Activated T-cell treated with anti-CD3 and anti-CD28 coated beads, Interleukin-2, amount 50 U/mL, for 24 hours (primary cell): ENCODE results near the gene APBA2.
A peak's percentile ranks its signal among the peaks of the same experiment; 100 is the strongest.

Source experiments
- DNase-seq: peaks from one replicate; pipeline ENCODE4 v3.0.0-alpha.2; 2020
- H3K27ac Mint-ChIP-seq: 2 replicates; pipeline ENCODE4 v1.8.0; 2020; ENCODE audit warnings: mild to moderate bottlenecking, mixed read lengths
- H3K27me3 Mint-ChIP-seq: 2 replicates; pipeline ENCODE4 v1.8.0; 2020; ENCODE audit warnings: mixed read lengths
- H3K36me3 Mint-ChIP-seq: 2 replicates; pipeline ENCODE4 v1.8.0; 2020; ENCODE audit warnings: low read depth, mixed read lengths
- H3K4me1 Mint-ChIP-seq: 2 replicates; pipeline ENCODE4 v1.8.0; 2020; ENCODE audit warnings: low read depth, mixed read lengths
- H3K4me3 Mint-ChIP-seq: 2 replicates; pipeline ENCODE4 v1.8.0; 2020; ENCODE audit warnings: mild to moderate bottlenecking, moderate library complexity, mixed read lengths
- H3K9me3 Mint-ChIP-seq: 2 replicates; pipeline ENCODE4 v1.8.0; 2020; ENCODE audit warnings: mixed read lengths

APBA2 gene

GRCh38 chr15:29135702-29136646 lies 250.2 kb downstream of the APBA2 start:
- Mint-ChIP-seq H3K9me3 (no peaks in the 10 kb centered on the region), H3K4me1 (peaks cover 9% of the 10 kb centered on the region), H3K27ac (no peak overlapping the region), H3K36me3 (no peaks in the 10 kb centered on the region), H3K27me3 (peaks cover 63% of the 10 kb centered on the region), H3K4me3 (no peak overlapping the region)
- DNase-seq = no peak

GRCh38 chr15:29138260-29138659 lies 252.5 kb downstream of the APBA2 start:
- peaks cover 7% of the 10 kb centered on the region for H3K4me1 Mint-ChIP-seq
- no peaks in the 10 kb centered on the region for H3K36me3 Mint-ChIP-seq
- no peak for DNase-seq
- H3K27me3 Mint-ChIP-seq = peaks cover 70% of the 10 kb centered on the region
- no peak overlapping the region for H3K4me3 Mint-ChIP-seq
- H3K27ac Mint-ChIP-seq = no peak overlapping the region
- no peaks in the 10 kb centered on the region for H3K9me3 Mint-ChIP-seq

- no peak for DNase-seq
- Mint-ChIP-seq H3K4me1 (peaks cover 12% of the 10 kb centered on the region), H3K36me3 (no peaks in the 10 kb centered on the region), H3K27me3 (peaks cover 74% of the 10 kb centered on the region), H3K9me3 (no peaks in the 10 kb centered on the region), H3K27ac (no peak overlapping the region), H3K4me3 (no peak overlapping the region)
Observed at GRCh38 chr15:29139072-29139471, 253.3 kb downstream of the APBA2 start.

GRCh38 chr15:29139540-29140459 lies 254.0 kb downstream of the APBA2 start:
- Mint-ChIP-seq H3K4me3 (no peak overlapping the region), H3K4me1 (peaks cover 13% of the 10 kb centered on the region), H3K27me3 (peaks cover 78% of the 10 kb centered on the region), H3K36me3 (no peaks in the 10 kb centered on the region), H3K27ac (no peak overlapping the region), H3K9me3 (no peaks in the 10 kb centered on the region)
- DNase-seq = peak; percentile 77

- H3K27ac Mint-ChIP-seq = no peak overlapping the region
- no peak overlapping the region for H3K4me3 Mint-ChIP-seq
- peaks cover 13% of the 10 kb centered on the region for H3K4me1 Mint-ChIP-seq
- DNase-seq = no peak
- peaks cover 74% of the 10 kb centered on the region for H3K27me3 Mint-ChIP-seq
- H3K9me3 Mint-ChIP-seq = no peaks in the 10 kb centered on the region
- H3K36me3 Mint-ChIP-seq = no peaks in the 10 kb centered on the region
Observed at GRCh38 chr15:29140475-29141307, 254.9 kb downstream of the APBA2 start.

GRCh38 chr15:29141308-29142128 lies 255.7 kb downstream of the APBA2 start:
- no peaks in the 10 kb centered on the region for H3K36me3 Mint-ChIP-seq
- no peak overlapping the region for H3K4me3 Mint-ChIP-seq
- H3K9me3 Mint-ChIP-seq = no peaks in the 10 kb centered on the region
- no peak for DNase-seq
- peaks cover 13% of the 10 kb centered on the region for H3K4me1 Mint-ChIP-seq
- peaks cover 79% of the 10 kb centered on the region for H3K27me3 Mint-ChIP-seq
- no peak overlapping the region for H3K27ac Mint-ChIP-seq

GRCh38 chr15:29142129-29142747 lies 256.5 kb downstream of the APBA2 start:
- no peak for DNase-seq
- Mint-ChIP-seq H3K4me3 (no peak overlapping the region), H3K27ac (no peak overlapping the region), H3K36me3 (no peaks in the 10 kb centered on the region), H3K4me1 (peaks cover 13% of the 10 kb centered on the region), H3K27me3 (peaks cover 71% of the 10 kb centered on the region), H3K9me3 (no peaks in the 10 kb centered on the region)

- H3K4me1 Mint-ChIP-seq = peaks cover 13% of the 10 kb centered on the region
Observed at GRCh38 chr15:29143293-29143692, 257.5 kb downstream of the APBA2 start.

GRCh38 chr15:29143909-29144635 lies 258.3 kb downstream of the APBA2 start:
- H3K9me3 Mint-ChIP-seq = no peaks in the 10 kb centered on the region
- peaks cover 13% of the 10 kb centered on the region for H3K4me1 Mint-ChIP-seq
- no peak for DNase-seq
- no peak overlapping the region for H3K4me3 Mint-ChIP-seq
- H3K36me3 Mint-ChIP-seq = no peaks in the 10 kb centered on the region
- H3K27me3 Mint-ChIP-seq = peaks cover 57% of the 10 kb centered on the region
- no peak overlapping the region for H3K27ac Mint-ChIP-seq

More at GRCh38 chr15:29143293-29143692, 257.5 kb downstream of the APBA2 start:
- no peak for DNase-seq
- H3K4me3 Mint-ChIP-seq = no peak overlapping the region
- peaks cover 65% of the 10 kb centered on the region for H3K27me3 Mint-ChIP-seq
- H3K36me3 Mint-ChIP-seq = no peaks in the 10 kb centered on the region
- H3K27ac Mint-ChIP-seq = no peak overlapping the region
- H3K9me3 Mint-ChIP-seq = no peaks in the 10 kb centered on the region

- no peak for DNase-seq
- Mint-ChIP-seq H3K27ac (no peak overlapping the region), H3K9me3 (peaks cover 4% of the 10 kb centered on the region), H3K4me1 (no peaks in the 10 kb centered on the region), H3K4me3 (no peak overlapping the region), H3K36me3 (no peaks in the 10 kb centered on the region), H3K27me3 (peaks cover 10% of the 10 kb centered on the region)
Observed at GRCh38 chr15:29149738-29150075, 263.9 kb downstream of the APBA2 start.

- Mint-ChIP-seq H3K4me3 (no peak overlapping the region), H3K27ac (no peak overlapping the region), H3K36me3 (no peaks in the 10 kb centered on the region), H3K4me1 (no peaks in the 10 kb centered on the region), H3K27me3 (peaks cover 14% of the 10 kb centered on the region), H3K9me3 (peaks cover 4% of the 10 kb centered on the region)
- no peak for DNase-seq
Observed at GRCh38 chr15:29150515-29151483, 265.0 kb downstream of the APBA2 start.

GRCh38 chr15:29151484-29151857 lies 265.7 kb downstream of the APBA2 start:
- Mint-ChIP-seq H3K36me3 (no peaks in the 10 kb centered on the region), H3K9me3 (peaks cover 4% of the 10 kb centered on the region), H3K27ac (no peak overlapping the region), H3K4me1 (no peaks in the 10 kb centered on the region), H3K4me3 (no peak overlapping the region), H3K27me3 (peaks cover 14% of the 10 kb centered on the region)
- no peak for DNase-seq
